ENCODE results near the gene KLHL18.
"Not testable (repeated sequence)": the region's sequence is repeated elsewhere in the genome, so short reads cannot be mapped to it uniquely, and the experiment has no call there.

Gene KLHL18

DNA sequence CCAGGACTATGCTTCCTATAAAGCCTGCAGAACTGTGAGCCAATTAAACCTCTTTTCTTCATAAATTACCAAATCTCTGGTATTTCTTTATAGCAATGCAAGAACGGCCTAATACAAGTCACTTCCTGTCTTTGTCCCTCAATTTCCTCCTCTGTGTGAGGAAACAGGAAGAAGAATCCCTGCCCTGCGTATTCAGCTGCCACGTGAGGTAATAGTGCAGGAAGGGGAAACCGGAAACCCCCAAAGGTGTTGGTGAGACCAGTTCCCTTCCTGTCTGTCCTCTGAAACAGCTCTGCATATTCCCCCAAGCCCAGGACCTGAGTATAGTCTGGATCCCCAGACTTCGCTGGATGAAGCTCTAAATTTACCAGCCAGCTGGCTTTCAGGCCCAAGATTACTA is 80.0 kb downstream of the KLHL18 start:
- DNase-seq (ENCODE audit: low spot score), result no peak

DNA sequence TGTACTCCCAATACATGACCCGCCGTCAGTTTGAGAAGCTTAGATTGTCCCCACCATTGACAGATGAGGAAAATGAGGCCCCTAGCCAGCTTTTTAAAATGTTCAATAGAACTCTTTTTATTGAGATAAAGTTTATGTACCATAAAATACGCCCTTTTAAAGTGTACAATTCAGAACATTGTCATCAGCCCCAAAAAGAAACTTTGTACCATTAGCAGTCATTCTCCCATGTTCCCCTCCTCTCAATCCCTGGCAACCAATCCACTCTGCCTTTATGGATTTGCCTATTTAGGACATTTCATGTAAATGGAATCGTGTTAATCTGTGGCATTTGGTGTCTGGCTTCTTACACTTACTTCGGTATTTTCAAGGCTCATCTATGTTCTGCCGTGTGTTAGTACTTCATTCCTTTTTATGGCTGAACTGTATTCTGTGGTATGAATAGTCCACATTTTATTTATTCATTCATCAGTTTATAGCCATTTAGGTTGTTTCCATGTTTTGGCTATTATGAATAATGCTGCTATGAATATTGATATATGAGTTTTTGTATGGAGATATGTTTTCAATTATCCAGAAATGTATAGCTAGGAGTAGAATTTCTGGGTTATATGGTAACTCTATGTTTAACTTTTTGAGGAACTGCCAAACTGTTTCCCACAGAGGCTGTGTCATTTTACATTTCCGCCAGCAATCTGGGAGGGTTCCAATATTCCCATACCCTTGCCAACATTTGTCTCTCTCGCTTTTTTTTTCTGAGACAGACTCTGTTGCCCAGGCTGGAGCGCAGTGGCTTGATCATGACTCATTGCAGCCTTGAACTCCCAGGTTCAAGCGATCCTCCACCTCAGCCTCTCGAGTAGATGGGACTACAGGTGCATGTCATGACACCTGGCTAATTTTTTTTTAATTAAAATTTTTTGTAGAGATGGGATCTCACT is 82.7 kb downstream of the KLHL18 start:
- DNase-seq (ENCODE audit: low spot score), result no peak

DNA sequence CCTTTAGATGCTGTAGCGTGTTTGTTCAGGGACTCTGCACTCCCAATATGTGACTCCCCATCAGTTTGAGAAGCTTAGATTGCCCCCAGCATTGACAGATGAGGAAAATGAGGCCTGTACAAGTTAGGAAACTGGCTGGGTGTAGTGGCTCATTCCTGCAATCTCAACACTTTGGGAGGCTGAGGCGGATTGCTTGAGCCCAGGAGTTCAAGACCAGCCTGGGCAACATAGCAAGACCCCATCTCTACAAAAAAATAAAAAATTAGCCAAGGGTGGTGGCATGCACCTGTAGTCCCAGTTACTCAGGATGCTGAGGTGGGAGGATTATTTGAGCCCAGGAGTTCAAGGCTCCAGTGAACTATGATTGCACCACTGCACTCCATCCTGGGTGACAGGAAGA is 84.1 kb downstream of the KLHL18 start:
- DNase-seq (ENCODE audit: low spot score), result no peak

DNA sequence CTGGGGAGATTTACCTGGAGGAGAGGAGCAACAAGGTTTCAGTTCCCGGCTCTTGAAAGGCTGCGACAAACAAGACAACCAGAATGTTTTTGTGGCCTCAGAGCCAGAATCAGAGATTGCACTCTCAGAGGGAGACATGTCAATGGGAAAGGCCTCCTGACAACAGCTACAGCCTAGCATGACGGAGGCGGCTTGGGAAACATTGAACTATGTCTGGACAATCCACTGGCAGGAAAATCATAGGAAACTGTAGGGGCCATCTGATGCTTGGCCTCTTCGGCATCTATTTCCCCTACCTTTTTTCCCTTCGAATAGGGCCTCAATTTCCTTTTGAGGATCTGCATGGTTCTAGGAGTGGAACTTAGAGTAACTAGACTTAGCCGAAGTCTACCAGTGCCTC is 84.9 kb downstream of the KLHL18 start:
- DNase-seq (ENCODE audit: low spot score), result no peak

DNA sequence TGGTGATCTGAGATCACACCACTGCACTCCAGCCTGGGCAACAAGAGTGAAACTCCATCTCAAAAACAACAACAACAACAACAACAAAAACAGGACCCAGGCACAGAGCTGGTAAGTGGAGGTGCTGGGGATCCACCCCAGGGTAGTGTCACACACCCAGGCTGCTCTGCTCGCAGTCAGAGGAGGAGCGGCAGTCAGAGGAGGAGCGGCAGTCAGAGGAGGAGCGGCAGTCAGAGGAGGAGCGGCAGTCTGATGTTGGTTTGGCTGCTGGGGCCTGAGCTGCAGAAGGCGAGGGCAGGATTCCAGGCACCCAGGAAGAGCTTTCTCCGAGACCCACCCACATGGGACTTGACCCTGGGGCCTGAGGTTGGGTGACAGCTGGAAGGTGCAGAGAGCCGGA is 87.3 kb downstream of the KLHL18 start:
- not testable (repeated sequence) for DNase-seq (ENCODE audit: low spot score)

DNA sequence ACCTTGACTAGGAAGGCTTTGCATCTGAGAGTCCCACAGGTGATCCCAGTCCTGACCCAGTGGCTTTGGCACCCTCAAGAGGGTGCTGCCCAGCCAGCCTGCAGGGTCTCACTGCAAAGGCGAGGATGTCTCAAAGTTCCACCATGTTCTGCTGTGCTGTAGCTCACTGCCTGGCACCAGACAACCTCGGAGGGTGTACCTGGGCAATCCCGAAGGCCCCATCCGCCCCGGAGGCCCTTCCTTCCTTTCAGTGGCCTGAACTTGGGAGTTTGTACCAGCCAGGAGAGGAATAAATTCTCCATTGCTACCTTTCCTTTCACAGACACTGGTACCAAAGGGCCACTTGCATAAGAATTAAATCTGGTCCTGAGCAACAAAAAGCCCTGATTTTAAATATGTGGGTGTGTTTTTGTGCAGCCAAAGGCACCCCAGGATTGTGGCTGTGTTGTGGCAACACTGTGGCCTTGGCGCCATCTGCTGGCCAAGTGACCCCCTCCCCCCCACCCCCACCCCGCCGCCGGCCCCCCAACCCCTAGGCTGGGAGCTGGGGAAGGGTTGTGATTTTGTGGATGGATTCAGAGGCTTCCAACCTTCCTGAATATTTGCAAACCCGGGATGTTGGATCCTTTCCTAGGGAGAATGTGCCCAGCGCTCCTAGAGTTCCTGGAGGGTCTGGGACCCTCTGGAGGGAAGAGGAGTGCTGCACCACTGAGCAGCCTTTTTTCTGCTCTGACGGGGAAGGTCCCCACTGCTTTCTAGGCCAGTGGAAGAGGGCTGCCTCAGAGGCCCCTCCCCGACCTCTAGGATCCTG is 88.3 kb downstream of the KLHL18 start:
- peak; percentile 55 for DNase-seq (ENCODE audit: low spot score)

DNA sequence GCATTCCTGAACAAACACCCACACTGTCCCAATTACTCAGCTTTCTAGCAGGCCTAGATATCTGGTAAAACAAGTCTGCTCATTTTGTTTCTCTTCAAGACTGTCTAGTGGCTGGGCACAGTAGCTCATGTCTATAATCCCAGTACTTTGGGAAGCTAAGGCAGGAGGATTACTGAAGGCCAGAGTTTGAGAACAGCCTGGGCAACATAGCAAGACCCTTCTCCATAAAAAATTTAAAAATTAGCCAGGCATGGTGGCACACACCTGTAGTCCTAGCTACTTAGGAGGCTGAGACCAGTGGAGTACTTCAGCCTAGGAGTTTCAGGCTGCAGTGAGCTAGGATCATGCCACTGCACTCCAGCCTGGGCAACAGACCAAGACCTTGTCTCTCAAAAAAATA is 91.8 kb downstream of the KLHL18 start:
- DNase-seq (ENCODE audit: low spot score), result no peak

DNA sequence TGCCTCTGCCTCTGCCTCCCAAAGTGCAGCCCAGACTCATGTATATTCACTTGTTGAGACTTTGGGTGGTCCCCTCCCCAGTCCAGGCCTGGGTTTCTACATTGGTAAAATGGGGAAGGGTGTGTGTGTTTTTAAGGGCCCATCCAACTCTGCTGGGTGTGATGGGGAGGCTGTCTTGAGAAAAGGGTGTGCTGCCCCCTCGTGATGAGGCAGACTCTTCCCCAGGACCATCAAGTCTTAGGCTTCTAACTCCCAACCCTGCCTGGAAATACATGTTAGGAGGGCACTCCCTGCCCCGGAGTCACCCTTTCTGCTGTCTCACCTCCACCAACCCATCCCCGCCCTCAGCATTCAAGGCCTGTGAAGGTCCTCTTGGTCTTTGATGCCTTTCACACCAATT is 93.6 kb downstream of the KLHL18 start:
- DNase-seq (ENCODE audit: low spot score), result no peak

DNA sequence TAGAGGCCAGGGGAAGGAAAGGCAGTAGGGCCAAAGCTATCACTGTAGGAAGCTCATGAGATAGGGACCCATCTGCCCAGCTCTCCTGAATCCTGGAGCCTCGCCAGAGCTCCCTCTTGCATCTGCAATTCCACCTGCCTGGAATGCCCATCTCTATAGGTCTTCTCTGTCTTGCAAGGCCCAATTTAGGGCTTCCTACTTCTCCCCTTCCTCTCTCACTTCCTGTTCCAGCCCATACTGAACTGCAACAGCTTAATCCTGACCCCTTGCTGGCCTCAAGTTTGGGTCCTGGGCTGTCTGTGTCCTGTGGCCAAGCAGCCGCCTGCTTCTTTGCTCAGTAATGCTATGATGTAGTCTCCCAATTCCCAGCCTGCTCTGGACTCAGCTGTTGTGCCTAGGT is 94.4 kb downstream of the KLHL18 start:
- DNase-seq (ENCODE audit: low spot score), result no peak

DNA sequence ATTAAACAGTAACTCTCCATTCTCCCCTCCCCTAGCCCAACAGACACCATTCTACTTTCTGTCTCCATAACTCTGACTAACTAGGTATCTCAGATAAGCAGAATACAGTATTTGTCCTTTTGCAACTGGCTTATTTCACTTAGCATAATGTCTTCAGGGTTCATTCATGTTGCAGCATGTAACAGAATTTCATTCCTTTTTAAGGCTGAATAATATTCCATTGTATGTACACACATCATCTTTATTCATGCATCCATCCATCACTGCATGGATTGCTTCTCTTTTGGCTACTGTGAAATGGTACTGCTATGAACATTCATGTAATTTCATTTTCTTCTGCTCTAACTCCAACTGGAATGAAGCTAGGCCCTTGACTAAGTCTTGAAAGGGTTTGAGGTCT is 96.1 kb downstream of the KLHL18 start:
- no peak for DNase-seq (ENCODE audit: low spot score)

DNA sequence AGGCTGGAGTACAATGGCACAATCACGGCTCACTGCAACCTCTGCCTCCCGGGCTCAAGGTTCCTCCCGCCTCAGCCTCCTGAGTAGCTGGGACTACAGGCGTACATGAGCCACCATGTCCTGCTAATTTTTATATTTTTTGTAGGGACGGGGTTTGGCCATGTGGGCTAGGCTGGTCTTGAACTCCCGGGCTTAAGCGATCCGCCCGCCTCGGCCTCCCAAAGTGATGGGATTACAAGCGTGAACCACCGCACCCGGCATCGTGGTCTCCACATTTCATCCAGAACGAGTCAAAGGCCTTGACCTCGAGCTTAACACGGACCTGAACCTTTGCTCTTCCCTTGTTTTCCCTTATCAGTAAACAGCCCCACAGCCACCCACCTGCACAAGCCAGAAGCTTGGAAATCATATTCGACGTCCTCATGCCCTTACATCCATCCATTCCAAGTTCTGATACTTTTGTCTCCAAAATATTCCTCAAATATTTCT is 96.7 kb downstream of the KLHL18 start:
- DNase-seq (ENCODE audit: low spot score), result peak; percentile 39

DNA sequence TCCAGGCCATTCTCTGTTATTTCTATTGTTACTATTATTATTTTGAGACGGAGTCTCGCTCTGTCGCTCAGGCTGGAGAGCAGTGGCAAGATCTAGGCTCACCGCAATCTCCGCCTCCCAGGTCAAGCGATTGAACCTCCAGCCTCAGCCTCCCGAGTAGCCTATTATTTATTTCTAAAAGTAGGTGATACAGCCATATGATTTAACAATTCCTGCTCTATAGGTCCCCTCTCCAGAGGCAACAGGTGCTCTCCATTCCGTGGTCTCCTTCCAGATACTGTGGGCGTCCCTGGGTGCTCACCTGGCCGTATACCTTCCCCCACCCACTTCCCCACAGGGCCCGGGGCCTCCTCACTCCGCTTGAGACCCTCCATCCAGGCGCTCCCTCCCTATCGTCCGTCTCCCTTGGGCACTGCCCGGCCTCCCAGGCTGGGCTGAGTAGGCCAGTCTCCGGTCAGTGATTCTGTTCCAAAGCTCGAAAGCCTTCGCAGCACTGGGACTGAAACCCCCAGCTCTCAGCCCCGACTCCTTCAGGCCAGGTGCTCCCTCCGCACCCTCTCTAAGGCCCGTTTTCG is 97.4 kb downstream of the KLHL18 start:
- DNase-seq (ENCODE audit: low spot score), result no peak

DNA sequence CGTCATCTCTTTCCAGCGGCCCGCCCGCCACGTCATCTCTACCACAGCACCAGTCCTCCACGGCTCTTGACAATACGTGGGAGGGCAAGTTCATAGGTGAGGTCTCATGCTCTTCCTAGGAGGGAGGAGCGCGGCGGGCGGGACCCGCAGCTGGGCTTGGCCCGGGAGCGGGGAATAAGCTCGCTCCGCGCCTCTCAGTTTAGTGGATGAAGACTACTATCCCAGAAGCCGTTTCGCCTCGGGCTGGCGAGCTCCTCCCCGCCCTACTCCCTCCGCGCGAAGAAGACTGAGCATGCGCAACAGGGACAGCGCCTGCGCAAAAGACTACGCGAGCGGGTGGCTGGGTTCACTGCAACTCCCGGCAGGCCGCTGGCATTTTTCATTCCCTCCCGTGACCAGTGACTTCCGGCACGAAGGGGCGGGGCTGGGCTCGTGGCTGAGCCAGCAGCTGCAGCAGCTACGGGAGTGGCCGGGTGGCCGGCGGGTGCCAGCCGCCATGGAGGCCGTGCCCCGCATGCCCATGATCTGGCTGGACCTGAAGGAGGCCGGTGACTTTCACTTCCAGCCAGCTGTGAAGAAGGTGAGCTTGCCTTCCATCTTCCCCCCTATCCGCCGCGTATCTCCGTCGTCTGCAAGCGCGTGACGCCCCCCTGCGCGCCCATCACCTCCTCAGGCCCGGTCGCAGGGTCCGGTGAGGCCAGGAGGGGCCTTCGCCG is 98.0 kb downstream of the KLHL18 start, which contains the start of gene PTPN23:
Gene PTPN23, plus strand, starts transcription at position 421 of the 716 bp plus-strand sequence. Its CDS starts 76 bp downstream, at position 497.
- DNase-seq (ENCODE audit: low spot score), result peak; percentile 94

DNA sequence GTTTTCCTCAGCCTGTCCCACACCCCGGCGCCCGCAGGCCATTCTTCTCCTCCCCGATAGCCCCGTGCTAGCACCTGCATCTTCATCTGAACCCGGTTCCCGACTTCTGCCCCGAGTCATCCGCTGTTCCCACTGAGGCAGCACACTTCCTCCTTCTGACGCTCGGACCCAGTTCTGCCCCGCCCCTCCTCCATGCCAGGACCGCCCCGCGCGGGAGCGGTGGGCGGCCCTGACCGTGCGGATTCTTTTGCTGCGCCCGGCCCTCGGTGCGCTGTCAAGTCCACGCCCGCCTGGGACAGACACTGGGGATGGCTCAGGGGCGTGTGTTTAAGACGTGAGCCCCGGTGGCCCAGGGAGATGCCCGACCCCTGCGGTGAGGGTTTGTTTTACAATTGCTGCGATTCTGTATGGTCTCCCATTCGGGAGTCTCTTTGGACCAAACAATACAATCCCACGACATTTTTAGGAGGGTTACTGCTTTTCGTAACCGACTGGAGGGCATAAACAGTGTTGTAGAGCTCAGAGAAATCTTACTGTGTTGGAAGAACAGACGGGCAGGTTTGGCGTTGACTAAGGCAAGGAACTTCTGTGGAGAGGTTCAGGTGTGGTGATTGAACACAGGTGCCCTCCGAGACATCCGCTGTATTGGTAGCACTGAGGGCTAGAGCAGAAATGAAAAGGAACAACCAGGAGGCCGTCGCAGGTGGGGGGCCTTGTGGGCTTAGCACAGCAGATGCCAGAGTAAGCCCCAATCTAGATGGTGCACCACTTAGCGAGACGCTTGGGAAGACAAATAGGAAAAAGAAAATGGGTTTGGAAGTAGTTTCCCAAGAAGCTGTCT is 98.8 kb downstream of the KLHL18 start:
- DNase-seq (ENCODE audit: low spot score), result peak; percentile 79

DNA sequence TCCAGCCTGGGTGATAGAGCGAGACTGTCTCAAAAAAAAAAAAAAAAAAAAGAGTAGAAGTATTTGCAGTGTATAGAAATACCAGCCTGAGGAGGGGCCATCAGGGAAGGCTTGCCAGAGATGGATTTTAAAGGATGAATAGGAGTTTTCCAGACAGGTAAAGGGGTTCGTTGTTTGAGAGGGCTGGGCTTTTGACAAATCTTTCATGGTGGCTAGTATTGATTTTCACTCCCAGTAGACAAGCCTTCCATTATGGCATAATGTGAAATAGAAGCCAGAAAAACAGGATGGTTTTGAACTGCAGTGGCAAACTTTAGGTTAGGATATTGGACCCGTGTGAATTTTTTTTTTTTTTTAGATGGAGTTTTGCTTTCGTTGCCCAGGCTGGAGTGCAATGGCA is 101.7 kb downstream of the KLHL18 start:
- no peak for DNase-seq (ENCODE audit: low spot score)

DNA sequence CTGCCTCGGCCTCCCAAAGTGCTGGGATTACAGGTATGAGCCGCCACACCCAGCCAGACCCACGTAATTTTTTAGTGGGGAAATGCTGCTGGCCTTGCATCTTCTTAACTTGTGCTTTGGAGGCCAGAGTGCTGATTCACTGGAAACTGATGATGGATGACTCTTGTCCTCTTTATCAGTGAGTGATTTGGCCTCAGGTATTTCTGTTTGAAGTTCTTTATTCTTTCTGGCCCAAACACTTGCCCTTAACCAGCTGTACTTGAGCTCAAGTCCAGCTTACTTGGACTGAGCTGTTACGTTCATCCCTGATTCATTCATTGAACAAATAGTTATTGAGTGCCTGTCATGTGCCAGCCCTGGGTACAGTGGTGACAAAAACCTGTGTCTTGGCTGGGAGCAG is 102.3 kb downstream of the KLHL18 start:
- no peak for DNase-seq (ENCODE audit: low spot score)

DNA sequence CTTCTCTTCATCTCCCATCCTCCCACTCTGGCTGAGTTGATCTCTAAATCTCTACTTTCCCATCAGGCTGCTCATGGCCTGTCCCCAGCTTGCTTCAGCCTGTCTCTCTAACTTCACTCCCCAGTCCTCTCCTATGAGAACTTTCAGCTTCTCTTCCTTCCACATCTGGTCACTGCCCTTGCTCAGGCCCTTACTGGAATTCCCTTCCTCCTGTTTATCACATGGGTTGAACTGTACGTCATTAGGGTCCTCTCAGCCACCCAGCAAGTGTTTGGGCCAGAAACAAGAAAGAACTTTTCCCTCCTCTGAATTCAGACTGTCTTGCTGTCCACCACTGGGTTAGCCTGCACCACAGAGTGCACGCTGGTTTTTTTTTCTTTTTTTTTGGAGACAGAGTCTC is 103.1 kb downstream of the KLHL18 start:
- DNase-seq (ENCODE audit: low spot score), result no peak

DNA sequence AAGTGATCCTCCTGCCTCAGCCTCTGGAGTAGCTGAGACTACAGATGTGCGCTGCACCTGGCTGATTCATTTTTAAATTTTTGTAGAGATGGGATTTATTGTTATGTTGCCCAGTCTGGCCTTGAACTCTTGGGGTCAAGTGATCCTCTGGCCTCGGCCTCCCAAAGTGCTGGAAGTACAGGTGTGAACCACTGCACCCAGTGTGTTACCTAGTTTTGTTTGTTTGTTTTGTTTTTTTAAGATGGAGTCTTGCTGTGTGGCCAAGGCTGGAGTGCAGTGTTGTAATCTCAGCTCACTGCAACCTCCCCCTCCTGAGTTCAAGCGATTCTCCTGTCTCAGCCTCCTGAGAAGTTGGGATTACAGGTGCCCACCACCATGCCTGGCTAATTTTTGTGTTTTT is 110.2 kb downstream of the KLHL18 start:
- DNase-seq (ENCODE audit: low spot score), result no peak

DNA sequence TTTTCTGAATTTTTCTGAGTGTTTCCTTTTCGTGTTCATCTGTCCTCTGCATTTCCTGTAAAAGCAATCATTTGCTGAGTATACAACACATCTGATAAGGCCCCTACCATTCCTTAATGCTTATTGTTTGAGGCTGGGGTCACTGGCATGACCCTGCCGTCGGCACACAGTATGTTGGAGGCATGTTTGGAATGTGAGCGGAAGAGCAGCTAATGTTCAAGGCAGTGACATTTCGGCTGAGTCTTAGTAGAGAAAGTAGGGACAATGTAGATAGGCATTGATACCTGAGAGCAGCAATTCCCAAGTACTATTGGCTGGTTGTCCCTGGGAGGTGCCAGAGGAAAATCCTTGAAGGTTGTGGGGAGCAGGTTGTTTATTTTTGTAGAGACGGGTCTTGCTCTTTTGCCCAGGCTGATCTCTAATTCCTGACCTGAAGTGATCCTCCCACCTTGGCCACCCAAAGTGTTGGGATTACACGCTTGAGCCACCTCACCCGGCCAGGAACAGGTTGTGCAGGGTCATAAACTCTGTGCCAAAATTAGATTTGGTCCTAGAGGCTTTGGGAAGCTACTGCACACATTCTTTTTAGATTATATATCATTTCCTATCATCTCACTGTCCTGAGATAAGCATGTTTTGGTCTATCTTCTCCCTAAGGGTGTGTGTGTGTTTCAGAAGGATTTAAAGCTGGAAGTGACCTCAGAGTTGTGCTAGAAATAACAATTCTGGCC is 111.6 kb downstream of the KLHL18 start:
- peak; percentile 38 for DNase-seq (ENCODE audit: low spot score)

DNA sequence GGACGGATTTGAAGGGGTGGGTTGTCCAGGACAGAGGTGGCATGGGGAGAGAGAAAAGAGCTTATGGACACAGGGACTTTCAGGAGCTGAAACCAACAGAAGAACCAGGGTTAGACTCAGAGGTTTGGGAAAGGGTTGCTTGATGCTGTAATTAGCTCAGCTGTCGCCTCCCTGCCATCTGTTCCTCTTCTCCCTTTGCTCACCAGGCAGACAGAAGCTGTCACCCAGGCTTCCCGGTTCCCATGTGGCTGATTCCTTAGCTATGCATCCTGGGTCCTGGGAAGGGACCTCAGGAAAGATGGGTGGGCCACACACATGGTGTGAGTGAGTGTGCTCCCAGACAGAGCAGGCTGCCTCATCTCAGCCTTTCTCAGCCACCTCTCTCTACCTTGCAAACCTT is 112.1 kb downstream of the KLHL18 start:
- DNase-seq (ENCODE audit: low spot score), result no peak

Data from HuH-7.5 (cell line).